SW480 (cell line): ENCODE data around the gene UGT2A1.
A peak's percentile ranks its signal among the peaks of the same experiment; 100 is the strongest.
"Not testable (repeated sequence)": the region's sequence is repeated elsewhere in the genome, so short reads cannot be mapped to it uniquely, and the experiment has no call there.

Experiments
- DNase-seq: peaks from one replicate; pipeline ENCODE4 v3.0.0-alpha.2; 2016; ENCODE audit warnings: low spot score

The UGT2A1 gene

GRCh38 chr4:69653147-69653546 is at the start of gene UGT2A1:
Gene UGT2A1, minus strand, starts transcription at chr4:69653247. Its CDS starts 5,603 bp downstream, at chr4:69647644.
- DNase-seq: no peak

GRCh38 chr4:69702201-69702600 is 49.2 kb upstream of the UGT2A1 start:
- DNase-seq: no peak

GRCh38 chr4:69701696-69702095 is 48.6 kb upstream of the UGT2A1 start:
- no peak for DNase-seq

DNA sequence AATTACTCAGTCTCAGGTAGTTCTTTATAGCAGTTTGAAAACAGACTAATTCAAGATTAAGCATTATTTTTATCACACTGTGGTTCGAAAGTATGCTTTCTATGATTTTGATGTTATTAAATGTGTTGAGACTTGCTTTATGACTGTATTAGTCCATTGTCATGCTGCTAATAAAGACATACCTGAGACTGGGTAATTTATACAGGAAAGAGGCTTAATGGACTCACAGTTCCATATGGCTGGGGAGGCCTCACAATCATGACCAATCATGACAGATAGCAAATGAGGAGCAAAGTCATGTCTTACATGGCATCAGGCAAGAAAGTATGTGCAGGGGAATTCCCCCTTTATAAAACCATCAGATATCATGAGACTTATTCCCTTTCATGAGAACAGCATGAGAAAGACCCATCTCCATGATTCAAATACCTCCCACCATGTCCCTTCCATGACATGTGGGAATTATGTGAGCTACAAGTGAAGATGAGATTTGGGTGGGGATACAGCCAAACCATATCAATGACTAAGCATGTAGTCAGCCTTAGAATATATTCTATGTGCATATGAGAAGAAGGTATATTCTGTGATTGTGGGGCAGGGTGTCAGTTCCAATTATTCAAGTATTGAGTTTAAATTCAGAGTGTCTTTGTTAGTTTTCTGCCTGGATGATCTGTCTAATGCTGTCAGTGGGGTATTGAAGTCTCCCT is 44.6 kb upstream of the UGT2A1 start:
- no peak for DNase-seq

DNA sequence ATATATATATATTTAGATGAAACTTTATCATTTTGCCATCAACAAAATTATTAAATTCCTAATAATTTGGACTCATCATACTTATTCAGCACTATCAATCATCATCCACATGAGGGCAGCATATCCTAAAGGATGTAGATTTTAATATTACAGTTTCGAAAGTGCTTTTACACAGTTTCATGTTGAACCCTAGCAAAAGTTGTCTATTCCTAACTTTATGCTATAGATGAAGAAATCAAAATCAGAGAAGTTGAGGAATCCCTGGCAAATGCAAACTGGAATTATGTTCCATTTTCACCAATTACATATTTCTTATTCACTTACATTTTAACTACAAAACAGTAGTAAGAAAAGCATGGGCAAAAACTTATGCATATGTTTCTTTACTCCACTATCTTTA is 36.6 kb upstream of the UGT2A1 start:
- peak; percentile 27 for DNase-seq

GRCh38 chr4:69684804-69685203 is 31.8 kb upstream of the UGT2A1 start:
- DNase-seq: no peak

- DNase-seq: no peak
Measured at GRCh38 chr4:69668680-69669079, 15.6 kb upstream of the UGT2A1 start.

- not testable (repeated sequence) for DNase-seq
Measured at GRCh38 chr4:69664009-69664408, 11.0 kb upstream of the UGT2A1 start.

- not testable (repeated sequence) for DNase-seq
Measured at GRCh38 chr4:69661130-69661803, 8.2 kb upstream of the UGT2A1 start.

DNA sequence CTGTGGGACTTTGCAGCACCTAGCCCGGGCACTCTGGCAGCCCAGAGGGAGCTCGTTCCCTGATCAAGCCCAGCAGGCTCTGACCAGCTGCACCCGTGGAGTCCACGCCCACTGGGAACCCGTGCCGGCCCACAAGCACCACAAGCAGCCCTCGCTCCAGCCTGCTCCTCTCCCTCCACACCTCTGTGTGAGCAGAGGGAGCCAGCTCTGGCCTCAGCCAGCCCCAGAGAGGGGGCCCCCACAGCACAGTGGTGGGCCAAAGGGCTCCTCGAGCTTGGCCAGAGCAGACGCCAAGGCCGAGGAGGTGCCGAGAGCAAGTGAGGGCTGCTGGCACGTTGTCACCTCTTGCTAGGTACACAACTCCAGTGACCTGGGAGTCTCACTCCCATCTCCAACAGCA is 5.1 kb upstream of the UGT2A1 start:
- DNase-seq: no peak

- DNase-seq: no peak
Measured at GRCh38 chr4:69656653-69657158, 3.7 kb upstream of the UGT2A1 start.

DNA sequence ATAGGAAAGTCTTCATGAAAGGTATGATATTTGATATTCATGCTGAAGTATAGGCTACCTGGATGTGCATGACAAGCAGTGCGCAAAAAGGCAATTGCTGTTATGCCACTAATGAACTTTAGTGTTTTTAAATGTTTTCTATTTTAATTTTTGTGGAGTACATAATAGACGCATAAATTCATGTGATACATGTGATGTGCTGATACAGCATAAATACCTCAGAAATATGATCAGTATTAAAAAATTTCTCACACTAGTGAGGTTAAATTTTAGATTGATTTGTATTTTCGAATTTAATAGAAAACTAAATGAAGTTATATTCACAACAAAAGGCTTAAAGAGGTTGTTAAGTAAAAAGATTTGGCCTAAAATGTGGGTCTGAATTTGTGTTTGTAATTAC is 2.2 kb downstream of the UGT2A1 start:
- no peak for DNase-seq

DNA sequence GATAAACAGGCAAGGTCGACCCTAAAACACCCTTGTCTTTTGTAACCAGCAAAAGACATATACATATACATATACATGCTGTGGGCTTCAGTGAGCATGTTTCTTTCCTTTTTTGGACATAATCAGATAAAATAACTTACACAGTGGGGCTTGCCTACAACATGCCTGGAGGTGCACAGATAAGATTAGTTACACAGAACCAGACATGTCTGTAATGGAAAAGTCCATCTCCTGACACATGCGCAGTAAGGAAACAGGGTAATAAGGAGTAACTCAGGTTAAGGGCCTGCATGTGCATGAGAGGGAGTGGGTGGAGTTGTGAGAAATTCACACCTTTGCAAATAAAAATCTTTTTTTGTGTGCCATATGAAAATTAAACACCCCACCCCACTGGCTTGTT is 3.4 kb downstream of the UGT2A1 start:
- DNase-seq: no peak

- no peak for DNase-seq
Measured at GRCh38 chr4:69649207-69649606, 3.8 kb downstream of the UGT2A1 start.

DNA sequence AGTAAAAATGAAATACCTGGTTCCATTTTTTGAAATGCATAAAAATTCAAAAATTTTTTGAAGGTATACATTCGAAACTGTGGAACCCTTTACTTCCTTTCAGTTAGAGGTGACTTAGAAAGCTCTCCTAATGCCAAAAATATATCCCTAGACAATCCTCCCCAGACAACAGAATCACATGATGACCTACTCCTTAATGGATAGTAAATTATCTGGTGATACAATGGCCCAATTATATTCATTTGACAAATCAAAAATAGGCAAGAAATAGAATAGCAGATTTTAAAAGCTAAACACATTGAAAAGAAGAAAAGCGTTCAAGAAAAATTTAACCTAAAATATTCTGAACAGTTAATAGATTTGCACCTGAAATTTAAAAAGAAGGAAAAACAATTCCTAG is 10.1 kb downstream of the UGT2A1 start:
- DNase-seq: no peak

DNA sequence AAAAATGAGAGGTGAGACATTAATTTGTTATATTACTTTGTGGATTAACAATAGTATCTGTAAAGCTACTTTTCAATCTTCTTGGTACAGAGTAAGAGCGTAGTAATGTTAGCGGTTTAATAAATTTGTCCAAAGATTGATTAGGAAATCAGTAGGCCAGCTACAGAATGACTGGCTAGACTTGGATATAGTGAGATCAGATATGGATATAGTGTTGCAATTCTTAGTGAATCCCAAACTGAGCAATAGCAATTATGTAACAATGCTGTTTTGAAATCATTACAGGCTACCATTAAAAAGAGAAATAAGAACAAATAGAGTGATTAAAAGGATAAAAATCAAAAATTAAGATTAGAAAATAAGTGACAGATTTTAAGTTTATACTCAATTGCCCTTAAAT is 12.8 kb downstream of the UGT2A1 start:
- no peak for DNase-seq

- DNase-seq: no peak
Measured at GRCh38 chr4:69639542-69639941, 13.5 kb downstream of the UGT2A1 start, which contains the start of gene UGT2A2. Gene UGT2A2, minus strand, starts transcription at chr4:69639642. Its CDS starts 2 bp downstream, at chr4:69639640.

DNA sequence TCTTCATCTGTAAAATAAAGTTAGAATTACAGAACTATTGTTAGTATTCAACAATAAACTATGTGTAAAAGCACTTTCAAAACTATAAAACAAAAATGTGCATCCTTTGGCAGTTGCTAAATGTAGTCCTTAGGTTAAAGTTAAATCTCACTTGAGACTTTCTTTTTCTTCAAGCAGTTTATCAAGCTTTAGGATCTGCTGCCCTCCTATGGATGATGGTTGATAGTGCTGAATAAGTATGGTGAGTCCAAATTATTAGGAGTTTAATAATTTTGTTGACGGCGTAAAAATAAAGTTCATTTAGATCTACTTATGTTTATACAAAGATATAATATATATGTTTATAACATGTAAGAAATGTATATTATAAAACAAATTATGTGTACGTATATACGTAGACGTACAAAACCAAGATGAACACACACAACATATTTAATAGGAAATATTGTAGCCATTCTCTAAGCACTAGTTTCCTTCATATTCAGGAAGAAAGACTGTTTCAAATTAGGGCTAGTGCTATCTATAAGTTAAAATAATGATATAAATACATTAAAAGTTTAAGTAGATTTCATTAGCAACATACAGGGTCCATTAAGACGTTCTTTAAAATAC is 35.9 kb downstream of the UGT2A1 start:
- DNase-seq: peak; percentile 2

DNA sequence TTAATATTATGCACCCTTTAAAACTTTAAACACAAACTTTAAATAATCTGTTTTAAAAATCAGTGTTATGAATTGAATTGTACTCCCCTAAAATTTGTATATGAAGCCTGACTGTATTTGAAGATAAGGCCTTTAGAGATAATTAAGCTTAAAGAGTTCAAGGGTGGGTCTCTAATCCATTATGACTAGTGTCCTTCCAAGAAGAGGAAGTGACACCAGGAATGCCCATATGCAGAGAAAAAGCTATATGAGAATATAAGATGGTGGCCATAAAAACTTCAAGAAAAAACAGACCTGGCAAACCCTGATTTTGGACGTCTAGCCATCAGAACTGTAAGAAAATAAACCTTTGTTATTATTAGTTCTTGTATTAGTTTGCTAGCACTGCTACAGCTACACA is 42.6 kb downstream of the UGT2A1 start:
- no peak for DNase-seq

DNA sequence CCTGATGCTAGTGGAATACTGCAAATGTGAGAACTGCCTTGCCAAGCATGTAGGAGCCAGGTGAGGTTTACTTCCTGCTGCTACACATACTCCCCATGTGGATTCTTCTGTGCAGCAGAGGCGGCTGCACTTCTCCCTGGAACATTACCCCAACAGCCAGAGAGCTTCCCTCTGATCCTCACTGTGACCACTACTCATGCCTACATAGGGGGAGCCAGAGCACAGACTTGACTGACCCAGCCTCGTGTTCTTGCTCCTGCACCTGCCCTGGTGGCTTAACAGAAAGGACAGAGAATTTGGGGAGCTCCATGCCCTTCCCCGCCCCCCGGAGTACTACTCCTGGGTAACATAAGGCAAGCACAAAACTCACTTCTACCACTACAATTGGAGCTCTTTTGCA is 52.0 kb downstream of the UGT2A1 start:
- no peak for DNase-seq

DNA sequence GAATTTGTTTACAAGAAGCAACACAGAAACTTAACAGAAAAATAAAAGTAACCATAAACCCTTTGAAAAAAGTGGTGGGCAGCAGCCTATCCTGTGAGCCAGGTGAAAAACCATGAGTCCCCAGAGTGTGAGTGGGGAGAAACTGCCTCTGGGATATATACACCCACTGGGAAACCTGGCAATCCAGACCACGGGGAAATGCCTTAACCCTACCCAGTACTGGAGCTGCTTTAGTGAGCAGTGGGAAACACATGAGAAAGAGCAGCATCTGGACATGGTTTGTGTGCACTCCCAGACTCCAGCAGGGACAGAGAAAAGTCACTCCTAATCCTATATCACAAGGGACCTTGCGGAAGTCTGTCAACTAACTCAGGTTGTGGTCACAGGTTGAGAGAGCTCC is 53.0 kb downstream of the UGT2A1 start:
- DNase-seq: no peak

DNA sequence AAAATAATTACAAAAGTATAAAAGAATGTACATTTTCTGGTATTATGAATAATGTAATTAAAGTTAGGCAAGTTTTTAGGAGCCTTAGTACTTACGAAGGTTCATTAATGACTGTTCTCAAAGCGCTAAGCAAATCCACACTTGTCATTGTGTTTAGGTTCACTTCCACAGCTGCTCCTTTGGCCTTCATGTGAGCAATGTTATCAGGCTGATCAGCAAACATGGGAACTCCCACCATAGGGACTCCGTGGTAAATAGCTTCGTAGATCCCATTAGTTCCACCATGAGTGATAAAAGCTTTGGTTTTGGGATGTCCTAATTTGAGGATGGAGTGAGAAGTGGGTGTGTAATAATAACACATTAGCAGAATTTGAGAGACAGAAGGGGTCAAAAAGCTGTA is 58.7 kb downstream of the UGT2A1 start:
- DNase-seq: no peak

GRCh38 chr4:69591364-69591763 is 61.7 kb downstream of the UGT2A1 start:
- DNase-seq: no peak
